Epithelial cell of prostate (primary cell): Measurements from ENCODE around the gene TRMU.
"Not testable (repeated sequence)": the region's sequence is repeated elsewhere in the genome, so short reads cannot be mapped to it uniquely, and the experiment has no call there.

ENCODE experiments used
- DNase-seq: peaks from one replicate; pipeline ENCODE4 v3.0.0-alpha.2; 2011; ENCODE audit warnings: low read depth, low spot score
- H3K27ac ChIP-seq: fragments of 450-650 bp; 2 replicates; pipeline ENCODE4 v1.5.1; 2017; ENCODE audit warnings: mild to moderate bottlenecking

The TRMU gene

DNA sequence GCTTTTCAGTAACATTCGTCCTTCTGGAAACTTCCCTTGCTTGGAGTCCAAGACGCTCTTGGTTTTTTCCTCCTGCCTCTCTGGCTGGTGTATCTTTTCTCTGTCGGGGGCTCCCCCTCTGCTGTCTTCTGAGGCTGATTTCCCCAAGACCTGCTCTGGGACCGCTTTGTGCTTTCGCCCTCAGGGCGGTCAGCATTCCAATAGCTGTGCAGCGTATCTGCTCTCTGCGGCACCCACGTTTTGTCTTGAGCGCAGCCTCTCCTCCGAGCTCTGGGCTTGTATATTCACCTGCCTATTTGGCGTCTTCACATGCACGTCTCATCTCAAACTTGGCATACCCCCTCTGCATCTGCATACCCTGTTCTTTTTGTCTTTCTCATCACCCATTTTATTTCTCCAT lies 36.4 kb upstream of the TRMU start:
- no peak for DNase-seq
- no peak overlapping the region for H3K27ac ChIP-seq

DNA sequence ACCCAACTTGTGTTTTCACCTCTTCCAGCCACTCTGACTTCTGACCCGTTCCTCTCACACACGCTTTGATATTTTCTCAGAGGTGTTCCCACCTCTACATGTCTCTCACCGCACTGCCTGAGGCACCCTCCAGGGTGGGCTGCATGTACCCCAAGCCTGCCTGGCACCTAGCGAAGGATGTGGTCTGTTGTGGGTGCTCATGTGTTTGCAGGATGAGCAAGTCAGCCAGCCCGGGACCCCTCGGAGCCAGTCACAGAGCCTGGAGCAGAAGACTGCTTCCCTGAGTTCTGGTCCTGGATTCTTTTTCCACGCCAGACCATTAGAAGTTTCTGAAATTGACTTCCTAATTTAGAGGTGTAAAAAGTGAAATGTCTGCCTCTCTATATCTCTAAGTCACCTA lies 35.0 kb upstream of the TRMU start:
- no peak overlapping the region for H3K27ac ChIP-seq
- DNase-seq, result no peak

DNA sequence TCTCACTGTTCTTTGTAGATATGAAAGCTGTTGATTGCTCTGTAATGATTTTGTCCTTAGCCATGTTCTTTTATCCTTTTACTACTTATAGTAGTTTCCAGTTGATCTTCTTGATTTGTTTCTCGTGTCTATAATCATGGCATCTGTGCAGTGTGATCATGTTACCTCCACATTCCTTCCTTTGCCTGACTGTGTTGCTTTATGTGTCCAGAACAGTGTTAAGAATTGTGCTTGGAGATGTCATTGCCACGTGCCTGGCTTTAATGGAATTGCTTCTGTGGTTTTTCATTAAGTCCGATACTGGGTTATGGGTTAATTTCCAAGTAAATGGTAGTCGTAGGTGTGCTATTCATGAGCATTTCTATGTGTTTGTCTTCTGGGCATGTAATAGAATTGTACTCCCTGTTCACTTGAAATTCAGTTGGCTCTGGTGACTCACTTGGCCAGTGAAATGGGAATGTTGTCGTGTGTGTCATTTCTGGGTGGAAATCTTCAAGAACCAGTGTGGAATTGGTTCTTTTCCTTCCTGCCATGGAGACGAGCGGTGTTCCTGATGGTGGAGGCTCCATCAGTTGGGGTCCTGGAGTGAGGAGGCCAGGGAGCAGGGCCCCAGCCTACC lies 32.1 kb upstream of the TRMU start:
- no peak for DNase-seq
- no peak overlapping the region for H3K27ac ChIP-seq

DNA sequence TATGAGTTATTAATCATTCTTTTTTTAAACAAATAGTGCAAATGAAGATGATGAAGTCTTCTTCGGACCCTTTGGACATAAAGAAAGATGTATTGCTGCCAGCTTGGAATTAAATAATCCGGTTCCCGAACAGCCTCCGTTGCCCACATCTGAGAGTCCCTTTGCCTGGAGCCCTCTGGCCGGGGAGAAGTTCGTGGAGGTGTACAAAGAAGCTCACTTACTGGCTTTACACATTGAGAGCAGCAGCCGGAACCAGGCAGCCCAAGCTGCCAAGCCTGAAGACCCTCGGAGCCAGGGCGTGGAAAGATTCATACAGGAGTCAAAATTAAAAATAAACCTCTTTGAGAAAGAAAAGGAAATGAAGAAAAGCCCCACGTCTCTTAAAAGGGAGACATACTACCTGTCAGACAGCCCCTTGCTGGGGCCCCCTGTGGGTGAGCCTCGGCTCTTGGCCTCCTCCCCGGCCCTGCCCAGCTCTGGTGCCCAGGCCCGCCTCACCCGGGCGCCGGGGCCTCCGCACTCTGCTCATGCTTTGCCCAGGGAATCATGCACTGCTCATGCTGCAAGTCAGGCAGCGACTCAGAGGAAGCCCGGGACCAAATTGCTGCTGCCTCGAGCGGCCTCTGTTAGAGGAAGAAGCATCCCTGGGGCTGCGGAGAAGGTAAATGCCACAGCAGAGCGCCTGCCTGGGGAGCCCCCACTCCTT lies 27.1 kb upstream of the TRMU start:
- H3K27ac ChIP-seq, result peak overlapping the region; percentile 9
- no peak for DNase-seq

DNA sequence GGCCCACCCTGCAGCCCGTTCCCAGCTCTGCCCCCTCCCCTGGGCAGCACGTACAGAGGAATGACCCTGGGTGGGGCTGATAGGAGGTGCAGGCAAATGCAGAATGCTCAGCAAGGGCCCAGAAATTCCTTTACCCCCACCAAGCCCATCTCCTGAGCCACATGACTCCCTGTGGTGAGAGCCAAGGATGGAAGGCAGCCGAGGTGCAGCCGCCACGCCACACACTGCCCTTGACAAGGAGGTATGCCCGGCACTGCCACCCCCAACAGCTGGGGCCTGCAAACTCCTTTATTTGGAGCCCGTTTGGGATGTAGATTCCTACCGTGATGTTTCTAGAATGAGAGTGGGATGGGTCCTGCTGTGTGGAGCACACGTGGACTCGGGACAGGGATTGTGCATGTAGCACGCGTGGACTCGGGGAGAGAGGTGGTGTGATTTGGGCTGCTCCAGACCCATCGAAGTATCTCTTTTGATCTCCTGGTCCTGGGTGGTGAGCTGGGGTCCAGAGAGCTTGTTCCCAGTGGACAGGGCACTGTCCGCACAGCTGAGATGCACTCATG lies 25.9 kb upstream of the TRMU start:
- DNase-seq, result no peak
- no peak overlapping the region for H3K27ac ChIP-seq

DNA sequence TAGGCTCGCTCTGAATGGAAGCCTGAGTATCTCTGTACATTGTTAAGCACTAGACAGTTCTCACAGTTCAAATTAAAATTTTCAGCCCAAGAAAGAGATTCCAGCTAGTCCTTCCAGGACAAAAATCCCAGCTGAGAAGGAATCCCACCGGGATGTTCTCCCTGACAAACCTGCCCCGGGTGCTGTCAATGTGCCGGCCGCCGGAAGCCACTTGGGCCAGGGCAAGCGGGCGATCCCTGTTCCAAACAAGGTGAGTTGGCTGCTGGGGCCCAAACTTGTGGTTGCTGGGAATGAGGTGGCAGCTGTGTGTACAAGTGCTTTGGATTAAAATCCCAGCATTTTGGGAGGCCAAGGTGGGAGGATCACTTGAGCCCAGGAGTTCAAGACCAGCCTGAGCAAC lies 23.5 kb upstream of the TRMU start:
- no peak for DNase-seq
- H3K27ac ChIP-seq, result no peak overlapping the region

DNA sequence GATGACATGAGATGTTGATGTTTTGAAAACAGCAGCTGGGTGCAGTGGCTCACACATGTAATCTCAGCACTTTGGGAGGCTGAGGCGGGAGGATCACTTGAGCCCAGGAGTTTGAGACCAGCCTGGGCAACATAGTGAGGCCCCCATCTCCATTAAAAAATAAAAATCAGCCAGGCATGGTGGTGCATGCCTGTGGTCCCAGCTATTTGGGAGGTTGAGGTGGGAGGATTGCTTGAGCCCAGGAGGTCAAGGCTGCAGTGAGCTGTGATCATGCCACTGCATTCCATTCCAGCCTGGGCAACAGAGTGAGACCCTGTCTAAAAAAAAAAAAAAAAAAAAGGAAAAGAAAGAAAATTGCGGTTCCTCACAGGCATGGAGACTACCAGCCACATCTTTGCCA lies 22.7 kb upstream of the TRMU start:
- H3K27ac ChIP-seq, DNase-seq: not testable (repeated sequence)

DNA sequence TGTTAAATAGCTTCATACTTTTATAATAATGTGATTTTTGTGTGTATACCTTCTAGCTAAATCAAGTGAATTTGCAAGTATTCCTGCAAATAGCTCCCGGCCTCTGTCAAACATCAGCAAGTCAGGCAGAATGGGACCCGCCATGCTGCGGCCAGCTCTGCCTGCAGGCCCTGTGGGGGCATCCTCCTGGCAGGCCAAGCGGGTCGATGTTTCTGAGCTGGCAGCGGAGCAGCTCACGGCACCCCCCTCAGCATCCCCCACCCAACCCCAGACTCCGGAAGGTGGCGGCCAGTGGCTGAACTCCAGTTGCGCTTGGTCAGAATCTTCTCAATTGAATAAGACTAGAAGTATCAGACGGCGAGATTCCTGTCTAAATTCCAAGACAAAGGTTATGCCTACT lies 19.5 kb upstream of the TRMU start:
- no peak for DNase-seq
- H3K27ac ChIP-seq, result no peak overlapping the region

DNA sequence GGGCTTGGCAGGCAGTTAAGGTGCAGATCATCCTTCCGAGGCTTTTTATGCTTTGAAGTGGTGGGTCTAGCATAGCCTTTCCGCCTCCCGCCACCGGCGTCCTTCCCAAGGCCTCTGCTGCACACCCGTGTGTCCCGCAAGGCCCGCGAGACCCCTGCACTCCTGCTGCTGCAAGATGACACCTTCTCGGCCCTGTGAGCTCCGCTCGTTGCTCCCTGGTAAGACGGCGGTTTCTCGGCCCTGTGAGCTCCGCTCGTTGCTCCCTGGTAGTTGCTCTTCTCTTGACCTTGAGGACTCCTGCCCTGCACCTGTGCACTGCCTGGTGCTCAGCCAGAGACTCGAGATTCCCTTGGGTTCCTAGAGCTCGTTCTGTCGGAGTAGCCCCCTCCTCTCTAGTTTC lies 17.9 kb upstream of the TRMU start:
- no peak overlapping the region for H3K27ac ChIP-seq
- no peak for DNase-seq

DNA sequence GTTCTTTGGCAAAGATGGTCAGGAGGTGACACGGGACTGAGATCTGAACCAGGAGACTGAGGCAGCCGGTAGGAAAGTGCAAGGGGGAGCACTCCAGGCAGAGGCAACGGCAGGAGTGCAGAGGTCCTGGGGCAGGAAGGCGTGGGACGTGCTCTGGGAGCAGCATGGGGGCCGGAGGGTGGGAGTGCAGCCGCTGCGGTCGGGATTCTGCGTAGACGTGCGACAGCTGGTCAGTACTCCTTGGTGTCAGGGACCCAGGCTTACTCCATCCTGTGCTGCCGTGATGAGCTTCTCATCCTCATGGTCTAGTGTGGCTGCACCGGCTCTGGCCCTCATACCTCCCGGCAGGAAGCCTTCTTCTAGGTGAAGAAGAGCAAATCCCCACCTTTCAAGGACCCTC lies 16.9 kb upstream of the TRMU start:
- no peak for DNase-seq
- H3K27ac ChIP-seq, result no peak overlapping the region

DNA sequence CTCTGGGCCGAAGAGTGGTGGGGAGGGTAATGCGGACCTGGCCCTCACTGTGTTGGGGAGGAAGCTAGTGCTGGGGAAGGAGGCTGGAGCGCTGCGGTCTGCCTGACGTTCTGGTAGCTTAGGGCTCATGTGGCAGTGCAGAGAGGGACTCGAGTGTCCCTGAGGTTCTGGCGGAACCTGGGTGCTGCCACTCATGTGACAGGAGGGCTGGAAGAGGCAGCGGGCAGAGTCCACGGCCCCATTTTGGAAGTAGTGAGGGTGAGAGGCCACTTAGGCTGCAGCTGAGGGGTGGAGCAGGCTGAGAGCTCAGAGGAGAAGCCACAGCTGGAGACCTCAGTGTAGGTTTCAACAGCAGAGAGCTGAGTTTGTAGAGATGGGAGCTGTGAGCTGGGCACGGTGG lies 16.2 kb upstream of the TRMU start:
- H3K27ac ChIP-seq, result no peak overlapping the region
- no peak for DNase-seq

DNA sequence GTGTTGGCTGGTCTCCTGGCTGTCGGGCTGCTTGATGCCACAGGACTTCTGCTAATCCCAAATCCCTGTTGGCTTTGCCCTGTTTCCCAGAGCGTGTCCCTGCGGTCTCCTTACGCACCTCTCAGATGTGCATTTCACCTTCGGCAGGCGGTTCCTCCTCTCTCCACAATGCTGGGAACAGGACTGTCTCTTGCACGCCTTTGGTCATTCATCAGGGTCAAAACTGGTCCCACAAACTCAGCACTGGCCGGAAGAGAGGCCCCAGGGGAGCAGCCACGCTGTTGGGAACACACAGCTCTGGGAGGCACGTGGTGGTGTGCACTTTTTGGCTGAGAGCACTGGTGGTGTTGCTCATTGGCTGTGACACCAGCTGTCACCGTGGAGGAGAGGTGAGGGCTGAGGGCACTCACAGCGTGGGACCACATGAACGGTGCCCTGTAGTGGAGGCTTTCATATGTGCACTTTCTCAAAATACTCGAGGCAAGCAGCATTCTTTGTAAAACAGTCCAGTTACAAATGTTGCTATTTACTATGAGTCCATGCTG lies 15.3 kb upstream of the TRMU start:
- no peak overlapping the region for H3K27ac ChIP-seq
- DNase-seq, result no peak

DNA sequence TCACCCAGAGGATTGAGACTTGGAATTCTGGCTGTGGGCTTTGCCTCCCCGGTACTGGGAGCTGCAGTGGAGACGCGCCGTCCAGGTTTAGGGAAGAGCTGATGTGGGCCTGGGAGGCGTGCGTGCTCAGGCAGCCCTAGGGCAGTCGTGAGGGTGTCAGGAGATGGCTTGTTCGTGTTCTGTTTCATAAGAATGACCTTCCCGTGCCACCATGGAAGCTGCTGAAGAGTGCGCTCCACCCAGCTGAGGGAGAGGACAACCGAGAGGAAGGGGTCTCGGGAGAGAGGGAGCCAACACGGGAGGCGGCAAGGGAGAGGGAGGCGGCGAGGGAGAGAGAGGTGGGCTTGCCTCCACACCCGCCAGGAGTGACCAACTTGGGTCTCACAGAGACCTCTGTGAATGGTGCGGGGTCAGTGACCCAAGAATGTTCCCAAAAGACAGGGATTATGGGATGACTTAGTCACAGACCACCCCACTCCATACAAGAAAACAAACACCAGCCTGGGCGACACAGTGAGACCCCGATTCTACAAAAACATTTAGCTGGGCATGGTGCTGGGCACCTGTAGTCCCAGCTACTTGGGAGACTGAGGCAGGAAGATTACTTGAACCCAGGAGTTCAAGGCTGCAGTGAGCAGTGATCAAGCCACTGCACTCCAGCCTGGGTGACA lies 14.7 kb upstream of the TRMU start:
- no peak for DNase-seq

DNA sequence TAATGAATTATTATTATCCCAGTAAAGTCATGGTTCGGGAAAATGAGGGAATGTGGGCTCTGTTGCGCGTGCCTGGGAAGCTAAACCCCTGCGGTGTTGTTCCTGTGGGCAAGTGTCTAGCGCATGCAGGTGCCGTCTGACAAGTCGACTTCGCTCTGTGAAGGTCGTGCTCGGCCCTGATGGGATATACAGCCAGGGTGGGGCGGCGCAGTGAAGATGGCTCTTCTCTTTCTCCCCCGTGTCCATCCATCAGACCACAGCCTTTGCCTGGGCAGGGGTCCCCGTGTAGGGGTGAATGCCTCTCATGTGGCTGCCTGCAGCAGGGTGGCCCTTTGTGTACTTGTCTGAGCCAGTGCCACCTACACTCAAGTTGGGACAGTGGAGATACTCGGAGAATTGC lies 12.8 kb upstream of the TRMU start:
- H3K27ac ChIP-seq, result no peak overlapping the region
- DNase-seq, result no peak

More for the DNA sequence above, 14.7 kb upstream of the TRMU start:
- no peak overlapping the region for H3K27ac ChIP-seq

DNA sequence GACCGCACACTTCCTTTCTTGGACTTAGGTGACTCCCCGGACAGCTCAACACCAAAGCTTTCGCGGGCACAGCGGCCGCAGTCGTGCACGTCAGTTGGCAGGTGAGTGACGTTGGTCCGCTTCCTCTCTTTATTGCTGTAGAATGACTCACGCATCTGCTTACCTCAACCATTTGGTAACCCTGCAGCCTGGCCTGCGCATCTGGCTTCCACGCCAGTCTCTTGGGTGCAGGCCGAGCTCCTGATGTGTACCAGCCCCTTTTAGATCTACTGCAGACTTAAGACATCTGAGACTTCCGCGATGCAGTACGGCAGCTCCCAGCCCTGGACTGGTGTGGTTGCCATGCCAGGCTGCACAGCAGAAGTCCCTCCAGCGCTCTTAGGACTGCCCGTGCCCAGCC lies 12.4 kb upstream of the TRMU start:
- no peak for DNase-seq
- H3K27ac ChIP-seq, result no peak overlapping the region

DNA sequence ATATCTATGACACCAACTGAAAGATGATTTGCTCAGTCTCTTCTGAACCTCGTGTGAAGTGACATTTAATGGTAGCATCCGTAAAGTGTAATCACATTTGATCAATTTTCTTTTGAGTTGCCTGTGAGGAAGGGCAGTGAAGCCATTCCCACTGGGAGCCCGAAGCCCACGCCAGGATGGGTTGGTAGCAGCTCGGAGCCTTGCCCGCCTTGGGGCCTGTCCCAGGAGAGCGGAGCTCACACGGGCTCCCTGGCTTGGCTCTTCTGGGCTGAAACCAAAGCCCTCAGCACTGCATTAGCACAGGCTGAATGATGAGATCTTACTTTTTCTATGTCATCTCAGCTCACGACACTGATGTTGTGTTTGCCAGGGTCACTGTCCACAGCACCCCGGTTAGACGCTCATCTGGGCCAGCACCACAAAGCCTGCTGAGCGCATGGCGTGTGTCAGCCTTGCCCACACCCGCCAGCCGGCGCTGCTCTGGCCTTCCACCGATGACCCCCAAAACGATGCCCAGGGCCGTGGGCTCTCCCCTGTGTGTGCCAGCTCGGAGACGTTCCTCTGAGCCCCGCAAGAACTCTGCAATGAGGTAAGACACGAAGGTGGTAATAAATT lies 9.3 kb upstream of the TRMU start:
- DNase-seq, result no peak
- no peak overlapping the region for H3K27ac ChIP-seq

DNA sequence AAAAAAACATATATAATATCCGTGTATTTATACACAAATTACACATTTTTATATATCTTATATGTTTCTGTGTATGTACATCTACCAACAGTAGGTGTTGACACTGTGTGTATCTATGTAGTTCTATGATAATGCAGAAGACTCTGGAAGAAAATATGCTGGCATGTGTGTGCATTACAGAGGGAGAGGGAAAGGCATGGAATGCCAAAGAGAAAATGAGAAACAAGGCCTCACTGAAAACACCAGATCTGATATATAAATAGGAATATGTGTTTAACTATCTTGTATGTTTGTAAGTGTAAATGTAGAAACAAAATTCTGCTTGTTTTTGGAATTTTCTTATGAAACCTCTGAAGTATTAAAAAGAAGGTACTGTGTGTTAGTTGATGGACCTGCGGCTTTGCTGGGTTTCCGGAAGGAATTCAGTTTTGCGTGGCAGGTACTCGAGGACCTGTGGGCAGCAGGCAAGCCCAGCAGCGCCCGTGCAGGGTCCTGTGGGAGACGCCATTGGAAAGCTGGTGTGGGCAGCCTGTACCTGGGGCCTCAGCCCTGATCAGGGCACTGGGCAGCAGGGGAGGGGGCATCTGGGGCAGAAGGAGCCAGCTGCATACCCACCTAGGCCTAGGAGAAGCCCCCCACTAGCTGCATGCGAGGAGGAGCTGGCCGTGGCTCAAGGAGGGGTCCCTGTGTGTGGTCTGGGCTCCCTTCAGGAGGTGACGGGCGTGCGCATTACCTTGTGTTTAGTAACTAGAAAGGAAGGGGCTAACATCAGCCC lies 7.6 kb upstream of the TRMU start:
- DNase-seq, result no peak
- H3K27ac ChIP-seq, result no peak overlapping the region

DNA sequence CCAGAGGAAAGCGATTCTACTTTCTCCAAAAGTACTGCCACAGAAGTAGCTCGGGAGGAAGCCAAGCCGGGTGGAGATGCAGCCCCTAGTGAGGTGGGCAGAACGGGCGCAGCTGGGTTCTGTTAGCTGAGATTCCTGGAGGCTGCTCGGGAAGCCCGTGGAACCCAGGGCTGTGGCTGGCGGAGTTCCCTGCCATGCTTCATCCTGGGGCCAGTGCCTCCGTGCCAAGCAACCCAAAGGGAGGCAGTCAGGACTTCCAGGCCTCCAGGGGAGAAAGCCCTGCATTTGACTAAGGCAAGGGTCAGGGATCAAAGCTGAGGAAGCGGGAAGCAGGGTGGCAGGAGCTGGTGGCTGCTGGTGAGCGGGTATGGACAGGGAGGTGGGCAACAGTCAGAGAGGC lies 6.7 kb upstream of the TRMU start:
- no peak overlapping the region for H3K27ac ChIP-seq
- no peak for DNase-seq

DNA sequence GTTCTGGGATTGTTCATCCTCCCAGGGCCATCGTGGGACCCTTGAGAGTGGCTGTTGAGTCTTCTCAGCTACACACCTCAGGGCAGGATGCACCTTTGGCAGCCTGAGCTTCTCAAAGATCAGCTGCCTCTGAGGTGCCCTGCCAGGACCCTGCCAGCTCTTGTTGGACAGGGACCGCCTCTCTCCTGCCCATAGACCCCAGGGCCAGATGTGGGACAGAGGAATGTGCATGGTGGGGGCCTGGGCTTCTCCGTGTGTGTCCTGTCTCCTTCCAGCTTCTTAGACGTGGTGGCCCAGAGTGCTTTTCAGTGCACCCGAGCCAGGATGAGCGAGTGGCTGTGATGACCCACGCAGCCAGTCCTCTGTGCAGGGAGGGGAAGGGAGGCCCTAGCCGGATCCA lies 5.9 kb upstream of the TRMU start:
- no peak overlapping the region for H3K27ac ChIP-seq
- no peak for DNase-seq

DNA sequence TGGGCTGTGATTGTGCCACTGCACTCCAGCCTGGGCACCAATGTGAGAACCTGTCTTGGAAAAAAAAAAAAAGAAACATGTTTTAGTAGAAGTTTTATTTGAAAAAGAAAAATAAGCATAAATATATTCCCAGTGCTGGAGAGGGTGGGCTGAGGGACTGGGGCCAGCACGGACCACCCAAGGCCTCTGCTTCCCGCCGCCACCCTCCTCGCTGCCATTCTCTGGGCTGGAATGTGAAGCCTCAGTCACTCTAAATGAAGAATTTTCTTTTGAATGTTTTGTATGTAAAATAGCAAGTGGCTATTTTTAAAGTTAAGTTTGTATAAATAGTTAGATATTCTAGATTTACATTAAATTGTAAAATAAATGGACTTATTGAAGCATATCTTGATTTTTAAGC lies 5.1 kb upstream of the TRMU start:
- H3K27ac ChIP-seq, result no peak overlapping the region
- DNase-seq, result no peak
